ENCODE results near the gene TSEN34. TPM values are rescaled to one million over a fixed set of nuclear protein-coding genes. Genes with fewer than 3 reads are reported as not detected.

TSEN34 gene
- total RNA-seq: 82.5 and 83.8 TPM in 2 replicates

DNA sequence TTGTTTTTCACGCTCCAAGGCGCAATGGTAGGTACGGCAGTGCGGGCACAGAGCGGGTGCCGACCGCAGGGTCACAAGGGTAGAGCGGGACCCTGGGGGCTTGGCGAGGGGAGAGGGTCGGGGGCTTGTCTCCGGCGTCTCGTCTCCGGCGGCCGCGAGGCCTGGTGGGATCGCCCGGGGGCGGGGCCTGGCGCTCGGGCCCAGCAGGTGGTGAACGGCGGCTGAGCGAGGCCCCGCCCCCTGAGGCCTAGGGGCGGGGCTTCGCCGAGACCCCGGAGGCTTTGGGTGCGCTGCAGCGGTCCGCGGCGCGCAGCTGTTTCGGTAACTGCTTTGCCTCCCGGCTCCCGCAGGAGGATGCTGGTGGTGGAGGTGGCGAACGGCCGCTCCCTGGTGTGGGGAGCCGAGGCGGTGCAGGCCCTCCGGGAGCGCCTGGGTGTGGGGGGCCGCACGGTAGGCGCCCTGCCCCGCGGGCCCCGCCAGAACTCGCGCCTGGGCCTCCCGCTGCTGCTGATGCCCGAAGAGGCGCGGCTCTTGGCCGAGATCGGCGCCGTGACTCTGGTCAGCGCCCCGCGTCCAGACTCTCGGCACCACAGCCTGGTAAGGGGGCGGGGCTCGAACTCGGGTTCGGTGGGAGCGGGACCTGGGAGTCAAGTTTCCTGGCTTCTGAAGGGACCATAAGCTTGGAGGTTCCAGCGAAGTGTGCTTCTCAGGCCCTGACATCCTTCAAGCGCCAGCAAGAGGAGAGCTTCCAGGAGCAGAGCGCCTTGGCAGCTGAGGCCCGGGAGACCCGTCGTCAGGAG is at the start of gene TSEN34:
Gene TSEN34, plus strand, starts transcription at position 298 of the 800 bp plus-strand sequence. Its CDS starts 57 bp downstream, at position 355.
- TF ChIP-seq, protein P1, sequence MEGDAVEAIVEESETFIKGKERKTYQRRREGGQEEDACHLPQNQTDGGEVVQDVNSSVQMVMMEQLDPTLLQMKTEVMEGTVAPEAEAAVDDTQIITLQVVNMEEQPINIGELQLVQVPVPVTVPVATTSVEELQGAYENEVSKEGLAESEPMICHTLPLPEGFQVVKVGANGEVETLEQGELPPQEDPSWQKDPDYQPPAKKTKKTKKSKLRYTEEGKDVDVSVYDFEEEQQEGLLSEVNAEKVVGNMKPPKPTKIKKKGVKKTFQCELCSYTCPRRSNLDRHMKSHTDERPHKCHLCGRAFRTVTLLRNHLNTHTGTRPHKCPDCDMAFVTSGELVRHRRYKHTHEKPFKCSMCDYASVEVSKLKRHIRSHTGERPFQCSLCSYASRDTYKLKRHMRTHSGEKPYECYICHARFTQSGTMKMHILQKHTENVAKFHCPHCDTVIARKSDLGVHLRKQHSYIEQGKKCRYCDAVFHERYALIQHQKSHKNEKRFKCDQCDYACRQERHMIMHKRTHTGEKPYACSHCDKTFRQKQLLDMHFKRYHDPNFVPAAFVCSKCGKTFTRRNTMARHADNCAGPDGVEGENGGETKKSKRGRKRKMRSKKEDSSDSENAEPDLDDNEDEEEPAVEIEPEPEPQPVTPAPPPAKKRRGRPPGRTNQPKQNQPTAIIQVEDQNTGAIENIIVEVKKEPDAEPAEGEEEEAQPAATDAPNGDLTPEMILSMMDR (IDR thresholded peaks at IDR 0.05; ENCODE audit: insufficient read depth, low read depth, low read length): no peak

DNA sequence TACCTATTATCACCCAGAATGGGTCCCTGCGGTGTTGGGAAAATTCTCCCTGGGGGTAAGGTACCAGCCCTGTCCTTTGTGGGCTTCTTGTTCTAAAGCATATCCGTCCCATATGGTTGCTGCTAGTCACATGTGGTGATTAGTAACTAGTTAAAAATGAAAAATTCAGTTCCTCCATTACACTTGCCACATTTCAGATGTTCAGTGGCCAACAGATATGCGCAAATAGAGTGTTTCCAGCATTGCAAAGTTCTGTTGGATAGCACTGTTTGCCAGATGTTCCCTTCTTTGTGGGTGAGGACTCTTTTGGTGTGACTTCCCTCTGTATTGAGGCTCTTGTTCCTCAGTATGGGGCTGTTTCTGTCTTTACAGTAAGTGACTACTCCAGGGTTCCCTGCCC is 49.8 kb upstream of the TSEN34 start:
- no peak overlapping the region for H3K4me3 ChIP-seq (ENCODE audit: low read depth, low read length)
- DNase-seq (ENCODE audit: low read depth): peak; percentile 31
- TF ChIP-seq, protein P1 (IDR thresholded peaks at IDR 0.05; ENCODE audit: insufficient read depth, low read depth, low read length): no peak

More for the DNA sequence above, at the start of gene TSEN34:
- H3K4me3 ChIP-seq (ENCODE audit: low read depth, low read length): peak within 1 kb of the TSS; percentile 85
- DNase-seq (ENCODE audit: low read depth): peak; percentile 88

DNA sequence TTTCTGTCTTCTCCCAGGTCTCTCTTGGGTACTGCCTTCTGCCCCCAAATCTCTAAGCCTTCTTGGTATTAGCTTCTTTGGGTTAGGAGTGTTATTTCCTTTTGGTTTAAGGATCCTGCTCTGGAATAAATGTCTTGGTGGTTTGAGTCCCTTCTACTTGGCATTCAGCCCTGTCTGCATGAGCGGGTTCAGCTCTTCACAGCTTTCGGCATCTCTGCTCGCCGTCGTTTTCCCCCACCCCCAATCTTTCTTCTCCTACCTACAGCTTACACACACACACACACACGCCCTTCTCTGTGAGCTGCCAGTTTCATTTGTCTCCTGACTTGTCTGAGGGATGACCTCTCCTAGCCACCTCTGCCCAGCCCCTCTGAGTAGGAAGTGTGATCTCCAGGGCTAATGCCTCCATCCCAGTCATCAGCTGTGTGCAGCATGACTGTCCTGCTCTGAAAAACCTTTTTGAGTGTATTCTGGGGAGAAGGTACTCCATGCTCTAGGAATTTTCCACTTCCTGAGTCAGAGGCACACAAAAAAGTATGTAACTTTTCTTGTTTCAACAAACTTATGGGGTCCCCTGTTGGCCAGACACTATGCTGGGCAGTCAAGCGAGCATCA is 48.8 kb upstream of the TSEN34 start:
- DNase-seq (ENCODE audit: low read depth): no peak
- H3K4me3 ChIP-seq (ENCODE audit: low read depth, low read length): no peak overlapping the region
- TF ChIP-seq, protein P1 (IDR thresholded peaks at IDR 0.05; ENCODE audit: insufficient read depth, low read depth, low read length): no peak

DNA sequence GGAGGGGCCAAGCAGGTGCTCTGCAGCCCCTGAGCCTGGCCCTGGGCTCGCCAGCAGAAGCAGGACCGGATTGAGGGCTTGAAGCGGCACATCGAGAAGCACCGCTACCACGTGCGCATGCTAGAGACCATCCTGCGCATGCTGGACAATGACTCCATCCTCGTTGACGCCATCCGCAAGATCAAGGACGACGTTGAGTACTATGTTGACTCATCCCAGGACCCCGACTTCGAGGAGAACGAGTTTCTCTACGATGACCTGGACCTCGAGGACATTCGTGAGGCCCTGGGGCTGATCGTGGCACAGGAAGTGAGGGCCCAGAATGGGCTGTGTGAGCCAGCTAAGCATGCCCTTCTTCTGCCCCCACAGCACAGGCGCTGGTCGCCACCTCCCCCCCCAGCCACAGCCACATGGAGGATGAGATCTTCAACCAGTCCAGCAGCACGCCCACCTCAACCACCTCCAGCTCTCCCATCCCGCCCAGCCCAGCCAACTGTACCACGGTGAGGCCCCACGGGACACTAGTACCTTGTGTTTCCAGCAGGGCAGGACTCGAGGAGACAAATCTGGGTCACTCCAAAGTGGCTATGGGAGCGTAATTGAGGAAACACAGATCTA is 45.5 kb upstream of the TSEN34 start:
- no peak overlapping the region for H3K4me3 ChIP-seq (ENCODE audit: low read depth, low read length)
- TF ChIP-seq, protein P1 (IDR thresholded peaks at IDR 0.05; ENCODE audit: insufficient read depth, low read depth, low read length): no peak
- DNase-seq (ENCODE audit: low read depth): no peak

DNA sequence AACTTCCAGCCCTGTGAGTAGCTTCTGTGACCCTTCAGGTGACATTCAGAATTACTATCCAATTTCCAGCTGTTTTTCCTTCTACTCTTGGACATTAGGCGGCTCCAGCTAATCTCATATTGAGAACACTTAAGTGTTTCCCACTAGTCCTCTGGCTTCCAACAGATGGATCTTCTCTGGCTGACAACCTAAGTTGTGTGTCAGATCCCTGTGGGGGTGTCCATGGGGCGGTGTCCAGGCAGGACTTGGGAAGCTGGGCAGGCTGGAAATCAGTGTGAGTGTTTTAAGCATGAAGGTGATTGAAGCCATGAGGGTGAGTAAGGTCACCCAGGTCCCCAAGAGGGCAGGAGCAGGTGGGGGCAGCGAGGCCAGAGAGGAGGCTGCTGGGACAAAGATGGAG is 43.4 kb upstream of the TSEN34 start:
- H3K4me3 ChIP-seq (ENCODE audit: low read depth, low read length): no peak overlapping the region
- DNase-seq (ENCODE audit: low read depth): no peak
- TF ChIP-seq, protein P1 (IDR thresholded peaks at IDR 0.05; ENCODE audit: insufficient read depth, low read depth, low read length): no peak

DNA sequence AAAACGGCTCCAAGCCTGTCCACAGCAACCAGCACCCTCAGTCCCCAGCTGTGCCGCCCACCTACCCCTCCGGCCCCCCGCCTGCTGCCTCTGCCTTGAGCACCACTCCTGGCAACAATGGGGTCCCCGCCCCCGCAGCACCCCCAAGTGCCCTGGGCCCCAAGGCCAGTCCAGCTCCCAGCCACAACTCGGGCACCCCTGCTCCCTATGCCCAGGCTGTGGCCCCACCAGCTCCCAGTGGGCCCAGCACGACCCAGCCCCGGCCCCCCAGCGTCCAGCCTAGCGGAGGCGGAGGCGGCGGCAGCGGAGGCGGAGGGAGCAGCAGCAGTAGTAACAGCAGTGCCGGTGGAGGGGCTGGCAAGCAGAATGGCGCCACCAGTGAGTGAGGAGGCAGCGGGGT is 43.0 kb upstream of the TSEN34 start:
- TF ChIP-seq, protein P1 (IDR thresholded peaks at IDR 0.05; ENCODE audit: insufficient read depth, low read depth, low read length): no peak
- no peak overlapping the region for H3K4me3 ChIP-seq (ENCODE audit: low read depth, low read length)
- DNase-seq (ENCODE audit: low read depth): no peak
